Stimulated activated CD8-positive, alpha-beta memory T cell treated with anti-CD3 and anti-CD28 coated beads, Interleukin-2, amount 100 ng/mL, for 48 hours (primary cell): ENCODE data around the gene AREG.

ENCODE experiments used
- DNase-seq, 2 donors: peaks; one replicate each; pipeline ENCODE4 v3.0.0-alpha.2; 2020; ENCODE audit warnings: low read depth in 2 of 2

The AREG gene

DNA sequence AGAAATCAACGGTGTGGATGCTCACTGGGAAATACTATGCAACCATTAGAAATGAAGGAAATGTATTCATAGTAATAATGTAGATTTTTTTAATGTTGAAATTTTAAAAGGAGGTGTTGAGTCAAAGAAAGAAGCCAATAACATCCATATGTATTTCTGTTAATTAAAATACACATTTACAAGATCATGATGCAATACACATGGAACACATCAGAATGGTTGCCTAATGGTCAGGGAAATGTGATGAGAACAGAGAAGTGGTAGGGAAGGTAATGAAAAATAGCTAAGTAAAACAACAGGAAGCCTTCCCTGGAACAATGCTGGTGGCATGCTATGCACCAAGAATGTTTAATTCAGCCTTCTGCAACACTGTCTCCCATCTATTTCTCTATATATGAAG lies 18.2 kb downstream of the AREG start:
- no peak for DNase-seq

DNA sequence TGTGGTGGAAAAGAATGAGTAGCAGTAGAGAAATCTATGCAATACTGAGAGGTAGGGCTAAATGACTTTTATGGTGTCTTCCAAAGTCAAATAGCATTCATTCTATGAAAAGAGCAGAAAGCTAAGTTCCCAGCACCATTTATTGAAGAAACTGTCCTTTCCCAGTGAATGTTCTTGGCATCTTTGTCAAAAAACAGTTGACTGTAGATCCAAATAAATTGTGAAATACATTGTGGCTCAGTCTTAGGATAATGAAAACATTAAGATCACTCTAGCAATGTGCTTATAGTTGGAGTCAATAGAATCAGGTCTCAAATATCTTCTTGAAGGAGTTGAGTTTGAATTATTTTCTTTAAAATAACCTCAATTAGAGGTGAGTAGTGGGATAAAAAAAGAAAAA lies 19.4 kb downstream of the AREG start:
- DNase-seq, result no peak

DNA sequence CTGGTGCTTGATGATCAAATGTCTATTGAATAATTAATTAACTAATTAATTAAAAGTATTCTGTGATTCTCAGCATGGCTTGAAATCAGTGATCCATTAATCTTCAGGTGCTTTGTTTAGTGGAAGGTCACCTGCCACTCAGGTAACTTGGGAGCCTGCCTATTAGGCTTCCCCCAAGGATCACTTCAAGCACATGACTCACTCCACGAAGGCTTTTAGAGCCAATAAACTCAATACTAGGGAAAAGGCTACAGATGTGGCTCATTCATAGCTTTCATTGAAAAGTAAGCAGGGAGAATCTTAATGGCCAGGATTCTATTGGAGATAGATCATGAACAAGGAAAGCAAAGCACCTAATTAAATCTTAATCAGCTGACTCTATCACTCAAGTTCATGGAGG lies 21.3 kb downstream of the AREG start:
- no peak for DNase-seq

DNA sequence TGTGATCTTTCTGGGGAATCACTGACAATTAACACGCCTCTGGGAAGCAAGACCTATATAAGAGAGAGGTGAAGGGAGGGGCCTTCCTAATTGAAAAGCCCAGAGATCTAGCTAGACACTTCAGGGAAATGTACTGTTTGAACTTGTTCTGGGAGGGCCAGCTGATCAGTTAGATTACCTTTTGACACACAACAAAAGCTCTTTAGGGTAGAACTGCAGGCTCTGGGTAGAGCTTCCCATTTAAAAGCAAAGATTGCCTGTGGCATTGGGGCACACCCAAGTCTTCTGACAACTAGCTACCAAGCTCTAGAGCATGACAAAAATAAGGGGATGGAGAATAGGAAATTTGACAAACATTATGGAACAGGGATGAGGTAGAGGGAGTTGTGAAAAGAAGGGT lies 26.3 kb downstream of the AREG start:
- DNase-seq, result no peak

DNA sequence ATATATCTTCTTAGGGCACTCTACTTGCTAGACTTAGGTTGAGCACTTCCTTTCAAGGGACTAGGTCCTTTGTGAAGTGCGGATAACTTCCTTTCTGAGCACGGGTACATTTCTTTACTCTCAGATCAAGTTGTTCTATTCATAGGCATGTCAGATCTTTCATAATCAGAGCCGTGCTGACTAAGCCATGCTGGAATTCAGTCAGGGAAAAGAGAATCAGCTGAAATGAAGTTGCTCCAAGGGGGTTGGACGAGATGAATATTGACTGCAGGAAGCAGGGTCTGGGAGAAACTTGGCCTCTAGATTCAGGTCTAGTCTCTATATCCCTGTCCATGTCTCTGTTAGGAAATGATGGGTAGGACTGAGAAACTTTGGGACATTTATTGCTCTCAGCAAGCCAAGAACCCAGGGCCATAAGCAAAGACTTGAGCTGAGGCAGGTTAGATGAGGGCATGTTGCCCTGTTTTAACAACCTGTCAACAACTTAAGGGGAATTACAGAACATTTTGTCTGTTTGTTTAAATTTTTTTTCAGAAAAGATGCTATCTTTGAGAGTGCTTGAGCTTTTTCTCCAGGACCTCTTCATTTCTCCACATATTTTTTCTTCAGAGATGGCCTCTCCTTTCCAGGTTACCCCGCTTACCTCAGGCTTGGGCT lies 28.3 kb downstream of the AREG start:
- no peak for DNase-seq

DNA sequence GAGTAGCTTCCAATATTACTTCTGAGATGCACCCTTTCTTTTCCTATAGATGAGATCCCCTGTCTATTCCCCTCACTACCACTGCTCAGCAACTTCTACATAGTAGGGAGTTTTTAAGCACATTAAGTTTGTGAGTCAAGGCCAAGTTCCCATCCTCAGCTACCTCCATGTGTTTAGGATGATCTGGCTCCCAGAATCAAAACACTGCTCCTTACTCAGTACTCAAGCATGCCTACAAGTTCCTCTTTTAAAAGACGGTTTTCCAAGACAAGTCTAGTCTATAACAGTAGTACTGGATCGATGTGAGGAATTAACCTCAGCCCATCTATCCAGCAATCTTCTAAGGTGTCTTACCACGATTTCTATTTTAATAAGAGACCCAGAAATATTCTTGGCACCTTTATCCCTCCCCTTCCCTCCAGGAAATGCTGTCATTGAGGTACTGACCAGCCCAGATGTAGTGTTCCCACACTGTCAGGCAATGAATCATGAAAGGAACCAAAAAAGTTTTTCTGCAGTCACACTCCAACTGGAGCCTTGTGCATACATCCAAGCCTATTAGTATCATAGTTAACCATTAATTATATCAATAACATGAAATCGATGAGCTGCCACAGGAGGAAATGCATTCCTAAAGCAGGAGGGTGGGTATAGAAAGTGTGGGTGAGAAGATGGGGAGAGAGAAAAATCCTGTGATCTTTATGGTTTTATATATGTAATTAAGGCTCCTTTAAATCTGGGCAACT lies 29.6 kb downstream of the AREG start:
- DNase-seq, result no peak

DNA sequence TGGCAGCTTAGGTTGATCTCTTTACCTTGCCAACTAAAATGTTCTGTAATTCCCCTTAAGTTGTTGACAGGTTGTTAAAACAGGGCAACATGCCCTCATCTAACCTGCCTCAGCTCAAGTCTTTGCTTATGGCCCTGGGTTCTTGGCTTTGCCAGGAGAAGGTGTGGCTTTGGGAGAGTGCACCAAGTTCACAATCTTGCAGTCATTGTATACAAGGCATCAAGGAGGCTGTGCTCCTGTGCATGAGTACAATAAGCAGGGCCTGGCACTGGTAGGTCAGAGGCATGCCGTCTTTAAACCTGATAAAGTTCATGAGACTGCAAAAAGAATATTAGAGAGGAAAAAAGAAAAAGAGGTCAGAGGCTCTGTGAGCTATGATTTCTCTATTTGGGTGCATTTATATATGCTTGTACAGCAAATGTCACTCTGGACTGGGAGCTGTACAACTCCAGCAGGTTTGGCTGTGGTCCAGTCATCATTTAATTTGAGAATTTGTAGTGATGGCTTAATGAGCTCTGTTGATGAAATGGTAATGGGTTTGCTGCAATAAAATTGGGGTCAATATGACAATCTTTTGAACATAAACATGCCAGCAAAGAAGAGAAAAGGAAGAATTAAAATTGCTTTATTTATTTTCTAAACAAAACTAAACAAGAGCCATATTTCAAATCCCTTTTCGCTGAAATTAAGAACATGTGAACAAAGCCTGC lies 30.3 kb downstream of the AREG start:
- DNase-seq, result no peak

DNA sequence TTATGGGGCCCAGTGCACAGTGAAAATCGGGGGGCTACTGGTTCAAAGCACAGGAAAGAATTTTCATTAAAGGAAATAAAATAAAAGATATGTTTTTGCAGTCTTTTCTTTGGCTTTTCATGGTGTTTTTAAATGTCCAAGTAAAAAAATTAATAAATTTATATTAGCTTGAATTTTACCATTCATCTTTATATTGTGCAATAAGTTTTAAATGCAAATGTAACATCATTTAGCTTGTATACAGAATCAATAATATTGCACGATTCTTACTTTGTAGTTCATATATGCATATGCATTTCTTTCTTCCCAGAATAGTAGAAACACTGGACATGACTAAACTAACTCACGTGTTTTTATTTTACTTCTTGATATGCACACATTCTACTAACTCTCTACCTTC lies 31.0 kb downstream of the AREG start:
- no peak for DNase-seq

DNA sequence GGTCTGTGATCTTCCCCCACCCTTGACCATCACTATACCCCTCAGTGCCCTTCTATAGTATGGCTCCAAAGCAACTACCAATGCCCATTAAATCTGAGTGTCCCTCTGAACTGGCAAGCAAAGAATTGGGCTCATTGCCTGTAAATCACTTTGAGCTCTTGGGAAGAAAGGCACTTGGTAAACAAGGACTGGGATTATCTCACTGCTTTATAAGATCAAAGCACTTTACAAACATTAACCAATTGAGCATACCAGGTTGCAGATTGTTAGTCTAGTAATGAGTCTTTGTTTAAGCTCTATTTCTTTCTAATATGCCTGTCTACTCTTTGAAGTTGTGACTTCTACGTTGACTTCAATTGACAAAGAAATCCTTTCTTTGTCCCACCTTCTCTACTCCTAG lies 34.1 kb downstream of the AREG start:
- DNase-seq, result no peak

DNA sequence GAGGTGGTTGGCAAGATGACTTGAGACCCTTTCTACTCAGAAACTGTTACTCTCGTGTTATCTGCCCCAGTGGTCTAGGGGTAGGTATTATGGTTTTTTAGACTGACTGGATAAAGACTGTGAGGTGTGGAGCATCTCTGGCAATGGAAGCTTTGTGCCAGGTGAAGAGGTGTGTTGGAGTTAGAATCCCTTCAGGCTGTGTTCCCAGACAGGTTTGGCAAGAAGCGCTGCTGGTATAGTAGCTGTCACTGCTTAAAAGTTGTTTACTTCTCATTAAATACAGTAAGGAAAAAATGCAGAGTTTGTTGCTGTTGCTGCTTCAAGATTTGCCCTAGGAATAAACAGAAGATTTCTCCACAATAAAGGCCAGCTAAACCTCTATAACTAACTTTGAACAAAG lies 35.3 kb downstream of the AREG start:
- DNase-seq, result no peak

DNA sequence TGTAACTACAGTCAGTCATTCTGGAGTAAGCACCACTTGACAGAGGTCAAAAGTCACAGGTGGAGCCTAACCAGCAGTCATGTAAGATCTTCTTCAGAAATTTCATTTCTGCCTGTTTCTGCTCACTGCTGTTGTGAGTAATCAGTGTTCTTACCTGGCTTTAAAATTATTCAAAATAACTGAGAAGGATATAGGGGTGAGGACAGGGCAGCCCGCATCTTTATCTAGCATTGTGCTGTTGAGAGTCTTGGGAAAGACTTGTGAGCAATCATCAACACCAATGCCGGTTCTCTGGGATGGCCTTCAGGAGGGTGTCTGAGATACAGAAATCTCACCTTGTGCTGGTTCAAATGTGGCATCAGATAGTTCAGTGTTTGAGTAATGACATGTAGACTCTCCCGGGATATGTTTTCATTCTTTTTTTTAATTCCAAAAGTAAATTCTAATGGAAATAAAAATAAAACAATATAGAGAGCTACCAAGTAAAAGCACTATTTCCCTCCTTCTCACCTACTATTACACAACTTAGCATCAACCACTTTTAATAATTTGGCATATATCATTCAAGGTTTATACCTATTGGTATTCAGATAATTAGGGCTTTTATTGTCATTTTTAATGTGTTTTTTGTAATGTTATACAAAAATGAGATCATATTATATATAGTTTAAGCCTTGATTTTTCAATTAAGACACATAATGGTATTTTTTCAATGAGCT lies 37.1 kb downstream of the AREG start:
- DNase-seq, result no peak

DNA sequence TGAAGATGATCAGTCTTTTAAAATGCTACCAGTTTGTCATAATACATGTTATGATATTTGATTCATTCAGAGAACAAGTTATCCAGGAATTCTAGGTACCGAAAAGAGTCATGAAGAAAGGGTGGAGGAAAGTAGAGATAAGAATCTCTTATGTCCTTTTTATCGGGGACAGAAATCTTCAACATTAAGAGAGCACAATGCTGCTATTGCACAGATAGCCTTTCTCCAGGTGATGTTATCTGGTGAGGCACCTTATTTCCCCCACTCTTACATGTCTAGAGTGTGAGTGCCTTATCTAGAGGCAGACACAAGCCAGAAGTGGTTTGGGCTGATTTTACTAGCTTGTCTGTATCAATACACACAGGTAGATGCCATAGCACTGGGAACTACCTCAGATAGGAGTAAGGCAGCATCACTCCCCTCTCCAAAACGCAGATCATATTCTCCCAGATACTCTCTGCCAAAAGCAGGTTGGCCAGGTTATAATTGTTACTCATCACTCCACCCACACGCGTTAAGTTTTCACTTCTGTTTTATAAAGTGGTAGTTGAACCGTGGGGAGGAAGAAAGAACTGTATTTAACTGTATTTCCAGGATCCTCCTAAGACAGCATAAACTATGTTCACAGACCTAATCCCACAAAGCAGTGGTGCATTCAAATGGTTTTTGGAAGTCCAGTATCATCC lies 38.4 kb downstream of the AREG start:
- DNase-seq, result no peak

DNA sequence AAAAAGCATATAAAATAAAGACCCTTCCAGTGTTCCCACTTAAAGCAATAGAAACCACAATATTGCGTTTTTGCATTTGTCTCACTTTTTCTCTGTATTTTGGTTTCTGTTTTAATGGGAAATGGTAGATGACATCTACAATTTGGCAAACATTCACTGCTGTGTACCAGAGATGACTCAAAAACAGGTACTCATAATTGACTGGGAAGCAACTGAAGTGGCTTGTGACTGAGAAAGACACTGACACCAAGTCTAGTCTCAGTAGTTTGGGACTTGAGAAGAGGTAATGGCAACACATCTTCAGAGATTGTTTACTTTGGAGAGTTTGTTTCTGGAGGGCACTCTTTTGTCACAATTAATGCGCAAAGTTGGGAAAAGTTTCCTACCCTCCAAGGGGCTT lies 42.0 kb downstream of the AREG start:
- no peak for DNase-seq

DNA sequence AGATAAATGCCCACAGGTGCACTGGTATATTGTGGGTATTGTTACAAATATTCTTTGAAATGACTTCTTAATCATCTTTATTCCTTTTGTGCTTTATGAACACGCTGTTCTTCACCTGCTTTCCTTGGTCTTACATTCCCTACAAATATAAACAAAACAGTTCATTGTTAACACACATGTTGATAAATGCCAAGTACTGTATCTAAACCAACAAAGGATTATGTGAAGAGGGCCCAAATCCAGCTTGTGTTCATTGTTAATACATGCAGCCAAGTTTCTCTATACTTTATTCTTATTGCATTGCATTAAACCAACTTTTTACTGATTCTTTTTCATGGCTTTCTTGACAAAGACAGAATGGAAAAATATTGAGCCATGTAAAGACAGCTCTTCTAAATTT lies 42.8 kb downstream of the AREG start:
- DNase-seq, result no peak

DNA sequence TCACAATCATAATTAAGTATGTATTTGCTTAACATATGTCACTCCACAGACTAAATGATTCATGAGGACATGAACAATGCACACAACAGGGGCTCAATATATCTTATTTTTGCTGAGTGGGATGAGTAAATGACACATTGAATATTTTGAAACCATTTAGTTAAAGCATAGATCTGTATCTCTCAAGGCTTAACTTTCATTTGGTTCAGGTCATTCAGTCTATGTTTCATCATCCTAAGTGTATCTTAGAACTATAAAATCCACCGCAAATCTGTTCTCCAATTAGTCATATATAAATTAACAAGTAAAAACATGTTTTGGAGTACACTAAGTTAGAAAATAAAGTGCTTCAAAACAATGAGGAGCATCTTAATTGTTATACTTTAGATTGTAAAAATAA lies 45.8 kb downstream of the AREG start:
- no peak for DNase-seq

DNA sequence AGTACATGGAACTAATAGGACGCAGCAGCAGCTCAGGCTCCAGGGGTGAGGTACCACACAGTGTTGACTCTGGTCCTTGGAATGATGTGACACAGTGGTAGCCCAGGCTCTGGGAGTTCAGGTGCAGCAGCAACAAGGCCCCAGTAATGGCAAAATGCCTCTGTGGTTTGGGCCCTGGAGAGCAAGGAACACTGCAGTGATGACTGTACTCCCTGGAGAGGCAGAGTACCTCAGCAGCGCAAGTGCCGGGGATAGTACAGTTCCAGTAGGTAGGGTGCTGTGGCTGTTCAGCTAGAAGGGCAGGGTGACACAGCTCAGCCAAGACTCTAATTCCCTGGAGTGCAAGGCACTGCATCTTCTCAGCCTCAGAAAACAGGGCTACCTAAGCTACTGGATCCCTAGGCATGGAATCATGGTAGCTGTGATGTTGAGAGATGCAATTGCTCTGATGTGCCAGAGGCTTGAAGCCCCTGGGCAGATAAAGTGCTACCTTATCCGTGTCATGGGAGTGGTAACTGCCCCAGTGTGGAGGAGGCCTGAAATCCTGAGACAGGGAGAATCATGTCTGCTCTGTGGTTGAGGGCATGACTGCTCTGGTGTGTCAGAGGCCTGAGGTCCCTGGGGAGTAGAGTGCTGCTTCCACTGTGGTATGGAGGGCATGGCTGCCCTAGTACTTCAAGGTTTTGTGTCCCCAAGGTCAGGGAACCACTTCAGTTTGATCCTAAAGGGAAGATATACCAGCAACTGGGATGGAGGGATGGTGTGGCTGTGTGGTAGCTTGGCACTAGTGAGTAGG lies 55.2 kb downstream of the AREG start:
- DNase-seq, result no peak

DNA sequence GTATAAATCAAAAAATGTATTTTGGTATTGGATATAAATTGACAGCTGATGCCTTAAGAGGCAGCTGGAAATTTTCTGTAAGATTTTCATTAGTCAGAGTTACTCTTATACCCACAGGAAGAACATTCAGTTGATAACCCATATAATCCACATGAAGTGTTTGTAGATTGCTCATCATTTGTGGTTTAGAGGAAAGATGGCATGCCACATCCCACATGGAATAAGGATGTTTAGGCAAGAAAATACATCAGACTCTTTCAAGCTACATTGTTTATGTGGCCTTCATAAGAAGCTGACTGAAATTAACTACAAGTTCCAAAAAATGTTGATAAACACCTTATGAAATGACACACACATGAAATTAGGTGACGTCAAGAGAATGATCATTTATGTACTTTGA lies 56.6 kb downstream of the AREG start:
- no peak for DNase-seq

DNA sequence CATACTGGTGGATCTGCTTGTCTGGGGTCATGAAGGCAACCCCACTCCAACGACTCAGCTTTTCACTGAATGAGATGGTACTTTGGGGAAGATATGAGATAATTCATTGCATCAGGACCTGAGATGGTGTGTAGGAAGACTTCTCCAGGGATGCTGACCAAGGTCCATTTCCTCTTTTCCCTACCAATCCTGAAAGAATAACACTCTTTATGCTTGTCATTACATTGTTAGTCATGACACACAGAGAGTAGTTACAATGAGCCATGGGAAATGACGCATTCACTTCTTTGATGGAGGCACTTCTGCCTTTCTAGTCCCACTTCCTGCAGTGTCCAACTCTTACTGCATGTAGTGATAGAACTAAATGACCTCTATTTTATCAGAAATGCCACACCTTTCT lies 58.6 kb downstream of the AREG start:
- DNase-seq, result no peak

DNA sequence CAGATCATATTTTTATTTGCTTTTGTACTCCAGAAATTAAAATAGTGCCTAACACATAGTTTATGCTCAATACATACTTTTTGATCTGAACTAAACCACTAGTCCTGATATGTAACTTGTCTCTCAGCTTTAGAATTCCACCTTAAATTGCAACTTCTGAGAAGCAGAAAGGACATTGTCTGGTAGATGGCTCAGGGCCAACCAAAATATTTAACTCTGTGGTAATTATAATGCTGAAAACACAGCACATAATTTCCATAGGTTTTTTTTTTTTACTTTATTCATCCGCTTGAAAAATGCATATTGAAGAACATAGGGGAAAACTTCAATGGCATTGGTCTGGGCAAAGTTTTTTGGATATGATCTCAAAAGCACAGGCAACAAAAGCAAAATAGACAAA lies 59.3 kb downstream of the AREG start:
- DNase-seq, result no peak
